A673 (cell line): Measurements from ENCODE around the gene AKAP7.

ENCODE experiments used
- EZH2 ChIP-seq: fragments of 200-600 bp; sonication (generic); IDR thresholded peaks from 2 replicates; pipeline ENCODE4 v1.6.1; 2017; ENCODE audit warnings: borderline replicate concordance, low read depth, mild to moderate bottlenecking, mixed read lengths, antibody characterized with exemption, low read length; ENCODE audit not compliant: poor library complexity, severe bottlenecking
- TF ChIP-seq, protein P1 (sequence below): fragments of 300-800, 200-600 bp; sonication (generic); conservative IDR thresholded peaks from 2 replicates; pipeline ENCODE4 v1.5.1; 2017; ENCODE audit warnings: low read depth, mild to moderate bottlenecking, antibody characterized with exemption, low read length, moderate library complexity, mixed read lengths

- TF ChIP-seq, protein P1, sequence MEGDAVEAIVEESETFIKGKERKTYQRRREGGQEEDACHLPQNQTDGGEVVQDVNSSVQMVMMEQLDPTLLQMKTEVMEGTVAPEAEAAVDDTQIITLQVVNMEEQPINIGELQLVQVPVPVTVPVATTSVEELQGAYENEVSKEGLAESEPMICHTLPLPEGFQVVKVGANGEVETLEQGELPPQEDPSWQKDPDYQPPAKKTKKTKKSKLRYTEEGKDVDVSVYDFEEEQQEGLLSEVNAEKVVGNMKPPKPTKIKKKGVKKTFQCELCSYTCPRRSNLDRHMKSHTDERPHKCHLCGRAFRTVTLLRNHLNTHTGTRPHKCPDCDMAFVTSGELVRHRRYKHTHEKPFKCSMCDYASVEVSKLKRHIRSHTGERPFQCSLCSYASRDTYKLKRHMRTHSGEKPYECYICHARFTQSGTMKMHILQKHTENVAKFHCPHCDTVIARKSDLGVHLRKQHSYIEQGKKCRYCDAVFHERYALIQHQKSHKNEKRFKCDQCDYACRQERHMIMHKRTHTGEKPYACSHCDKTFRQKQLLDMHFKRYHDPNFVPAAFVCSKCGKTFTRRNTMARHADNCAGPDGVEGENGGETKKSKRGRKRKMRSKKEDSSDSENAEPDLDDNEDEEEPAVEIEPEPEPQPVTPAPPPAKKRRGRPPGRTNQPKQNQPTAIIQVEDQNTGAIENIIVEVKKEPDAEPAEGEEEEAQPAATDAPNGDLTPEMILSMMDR: no peak
- TF ChIP-seq EZH2: no peak
Observed at GRCh38 chr6:131331873-131332781, 196.9 kb downstream of the AKAP7 start.
